Measurements from ENCODE around the gene PHACTR2.
A peak's percentile ranks its signal among the peaks of the same experiment; 100 is the strongest.
"Not testable (repeated sequence)": the region's sequence is repeated elsewhere in the genome, so short reads cannot be mapped to it uniquely, and the experiment has no call there.

PHACTR2 gene

GRCh38 chr6:143873600-143873999, 195.8 kb downstream of the PHACTR2 start:
- DNase-seq, result not testable (repeated sequence)

GRCh38 chr6:143874503-143874902, 196.7 kb downstream of the PHACTR2 start:
- DNase-seq, result not testable (repeated sequence)

GRCh38 chr6:143877584-143878271, 200.0 kb downstream of the PHACTR2 start:
- DNase-seq, result peak; percentile 10

DNA sequence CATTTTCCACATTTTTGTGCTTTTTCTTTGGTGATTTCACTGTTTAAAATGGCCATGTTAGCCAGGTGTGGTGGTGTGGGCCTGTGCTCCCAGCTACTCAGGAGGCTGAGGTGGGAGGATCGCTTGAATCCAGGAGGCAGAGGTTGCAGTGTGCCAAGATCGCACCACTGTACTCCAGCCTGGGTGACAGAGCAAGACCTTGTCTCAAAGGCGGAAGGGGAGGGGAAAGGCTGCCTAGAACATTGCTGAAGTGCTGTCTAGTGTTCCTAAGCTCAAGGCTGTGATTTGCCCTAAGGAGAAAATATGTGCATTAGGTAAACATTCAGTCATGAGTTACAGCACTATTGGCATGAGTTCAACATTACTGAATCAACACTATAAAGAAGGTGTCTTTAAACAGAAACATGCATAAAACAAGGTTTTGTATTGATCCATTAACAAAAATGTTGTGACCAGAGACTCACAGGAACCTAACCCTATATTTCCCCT, 200.6 kb downstream of the PHACTR2 start:
- DNase-seq, result peak; percentile 30

- no peak for DNase-seq
Observed at GRCh38 chr6:143880412-143880811, 202.6 kb downstream of the PHACTR2 start.
